Nephron (organoid): ENCODE measurements around the gene NUPR1.

ENCODE experiments used
- H3K27ac Mint-ChIP-seq, 3 experiments: 2 replicates each; pipeline ENCODE4 v1.8.0; 2020; ENCODE audit warnings: mixed read lengths in 3 of 3, mild to moderate bottlenecking in 2 of 3, moderate library complexity in 1 of 3
- H3K27me3 Mint-ChIP-seq: 2 replicates; pipeline ENCODE4 v1.8.0; 2021; ENCODE audit warnings: low read depth, mild to moderate bottlenecking, moderate library complexity, mixed read lengths
- H3K36me3 Mint-ChIP-seq: 2 replicates; pipeline ENCODE4 v1.8.0; 2020; ENCODE audit warnings: low read depth, mixed read lengths
- H3K4me1 Mint-ChIP-seq: 2 replicates; pipeline ENCODE4 v1.8.0; 2020; ENCODE audit warnings: mixed read lengths
- H3K4me3 Mint-ChIP-seq, 3 experiments: 2 replicates each; pipeline ENCODE4 v1.8.0; 2020; ENCODE audit warnings: mild to moderate bottlenecking in 3 of 3, mixed read lengths in 3 of 3, moderate library complexity in 2 of 3
- H3K9me3 Mint-ChIP-seq: 2 replicates; pipeline ENCODE4 v1.8.0; 2020; ENCODE audit warnings: mixed read lengths
- TF ChIP-seq, protein P1 (sequence below), 3 experiments: fragments of 200-600 bp; sonication (generic); IDR thresholded peaks; one replicate each; pipeline ENCODE4 v1.5.0; 2021; ENCODE audit warnings: antibody characterized with exemption in 3 of 3; ENCODE audit not compliant: unreplicated experiment in 3 of 3

Gene NUPR1, protein sequence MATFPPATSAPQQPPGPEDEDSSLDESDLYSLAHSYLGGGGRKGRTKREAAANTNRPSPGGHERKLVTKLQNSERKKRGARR

GRCh38 chr16:28538733-28539596 is at the start of gene NUPR1:
TSS of gene NUPR1 (minus strand) at chr16:28538974. CDS start at chr16:28538907, 67 bp downstream.
- peaks cover 27% of the 10 kb centered on the region for H3K4me1 Mint-ChIP-seq
- peak within 1 kb of the TSS; percentile 72 to 91 (median 90) for H3K4me3 Mint-ChIP-seq
- peak within 1 kb of the TSS; percentile 89 to 99 (median 99) for H3K27ac Mint-ChIP-seq
- H3K9me3 Mint-ChIP-seq: peaks cover 2% of the 10 kb centered on the region
- TF ChIP-seq, protein P1, sequence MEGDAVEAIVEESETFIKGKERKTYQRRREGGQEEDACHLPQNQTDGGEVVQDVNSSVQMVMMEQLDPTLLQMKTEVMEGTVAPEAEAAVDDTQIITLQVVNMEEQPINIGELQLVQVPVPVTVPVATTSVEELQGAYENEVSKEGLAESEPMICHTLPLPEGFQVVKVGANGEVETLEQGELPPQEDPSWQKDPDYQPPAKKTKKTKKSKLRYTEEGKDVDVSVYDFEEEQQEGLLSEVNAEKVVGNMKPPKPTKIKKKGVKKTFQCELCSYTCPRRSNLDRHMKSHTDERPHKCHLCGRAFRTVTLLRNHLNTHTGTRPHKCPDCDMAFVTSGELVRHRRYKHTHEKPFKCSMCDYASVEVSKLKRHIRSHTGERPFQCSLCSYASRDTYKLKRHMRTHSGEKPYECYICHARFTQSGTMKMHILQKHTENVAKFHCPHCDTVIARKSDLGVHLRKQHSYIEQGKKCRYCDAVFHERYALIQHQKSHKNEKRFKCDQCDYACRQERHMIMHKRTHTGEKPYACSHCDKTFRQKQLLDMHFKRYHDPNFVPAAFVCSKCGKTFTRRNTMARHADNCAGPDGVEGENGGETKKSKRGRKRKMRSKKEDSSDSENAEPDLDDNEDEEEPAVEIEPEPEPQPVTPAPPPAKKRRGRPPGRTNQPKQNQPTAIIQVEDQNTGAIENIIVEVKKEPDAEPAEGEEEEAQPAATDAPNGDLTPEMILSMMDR (IDR thresholded peaks at IDR 0.05; ENCODE audit: unreplicated experiment in 3 of 3): no peak
- peaks cover 5% of the 10 kb centered on the region for H3K27me3 Mint-ChIP-seq
- no peaks in the 10 kb centered on the region for H3K36me3 Mint-ChIP-seq

GRCh38 chr16:28587386-28587785 is 48.6 kb upstream of the NUPR1 start:
- no peaks in the 10 kb centered on the region for H3K4me1 Mint-ChIP-seq
- TF ChIP-seq, protein P1 (IDR thresholded peaks at IDR 0.05; ENCODE audit: unreplicated experiment in 3 of 3): no peak

DNA sequence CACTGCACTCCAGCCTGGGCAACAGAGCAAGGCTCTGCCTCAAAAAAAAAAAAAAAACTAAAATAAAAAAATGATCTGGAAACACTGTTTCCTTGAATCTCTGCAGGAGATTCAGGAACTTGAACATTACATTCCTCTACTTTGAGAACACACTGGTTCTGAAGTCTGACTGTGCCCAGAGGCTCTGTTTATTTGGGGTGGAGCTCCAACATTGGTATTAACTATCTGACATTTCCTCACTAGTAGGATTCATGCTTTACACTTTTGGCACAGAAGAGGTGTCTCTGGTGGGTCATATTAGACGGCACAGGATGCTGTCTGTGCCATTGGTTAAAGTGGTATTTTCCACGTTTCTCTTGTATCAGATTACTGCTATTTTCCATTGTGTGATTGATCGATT is 47.7 kb upstream of the NUPR1 start:
- no peak overlapping the region for H3K4me3 Mint-ChIP-seq
- no peaks in the 10 kb centered on the region for H3K4me1 Mint-ChIP-seq
- no peaks in the 10 kb centered on the region for H3K9me3 Mint-ChIP-seq
- TF ChIP-seq, protein P1 (IDR thresholded peaks at IDR 0.05; ENCODE audit: unreplicated experiment in 3 of 3): no peak
- H3K27me3 Mint-ChIP-seq: peaks cover 3% of the 10 kb centered on the region
- peaks cover 52% of the 10 kb centered on the region for H3K36me3 Mint-ChIP-seq
- no peak overlapping the region for H3K27ac Mint-ChIP-seq

More at GRCh38 chr16:28587386-28587785, 48.6 kb upstream of the NUPR1 start:
- Mint-ChIP-seq H3K27me3 (peaks cover 3% of the 10 kb centered on the region), H3K4me3 (no peak overlapping the region), H3K9me3 (no peaks in the 10 kb centered on the region), H3K36me3 (peaks cover 52% of the 10 kb centered on the region), H3K27ac (no peak overlapping the region)

- TF ChIP-seq, protein P1 (IDR thresholded peaks at IDR 0.05; ENCODE audit: unreplicated experiment in 3 of 3): no peak
- Mint-ChIP-seq H3K9me3 (no peaks in the 10 kb centered on the region), H3K36me3 (peaks cover 55% of the 10 kb centered on the region), H3K27me3 (peaks cover 3% of the 10 kb centered on the region), H3K4me3 (no peak overlapping the region), H3K27ac (no peak overlapping the region), H3K4me1 (no peaks in the 10 kb centered on the region)
Observed at GRCh38 chr16:28585674-28586073, 46.9 kb upstream of the NUPR1 start.

DNA sequence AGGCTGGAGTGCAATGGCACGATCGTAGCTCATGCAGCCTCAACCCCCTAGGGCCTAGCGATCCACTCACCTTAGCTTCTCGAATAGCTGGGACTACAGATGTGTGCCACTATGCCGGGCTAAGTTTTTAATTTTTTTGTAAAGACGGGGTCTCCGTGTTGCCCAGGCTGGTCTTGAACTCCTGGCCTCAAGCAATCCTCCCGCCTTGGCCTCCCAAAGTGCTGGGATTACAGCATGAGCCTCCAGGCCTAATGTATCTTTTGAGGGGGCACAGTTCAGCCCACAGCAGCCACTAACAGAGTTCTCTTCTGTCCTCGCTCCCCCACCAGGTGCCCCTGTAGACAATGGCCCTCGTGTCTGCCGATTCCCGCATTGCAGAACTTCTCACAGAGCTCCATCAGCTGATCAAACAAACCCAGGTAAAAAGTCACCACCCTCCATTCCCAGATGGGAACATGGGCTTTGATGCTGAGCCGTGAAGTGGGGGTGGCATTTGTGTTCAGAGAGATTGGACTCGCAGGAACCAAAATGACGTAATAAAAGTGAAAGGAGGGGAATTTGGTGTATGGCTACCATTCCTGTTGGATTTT is 42.0 kb upstream of the NUPR1 start:
- H3K4me3 Mint-ChIP-seq: no peak overlapping the region

More for the DNA sequence above, 42.0 kb upstream of the NUPR1 start:
- no peaks in the 10 kb centered on the region for H3K9me3 Mint-ChIP-seq
- no peak overlapping the region for H3K27ac Mint-ChIP-seq
- TF ChIP-seq, protein P1 (IDR thresholded peaks at IDR 0.05; ENCODE audit: unreplicated experiment in 3 of 3): no peak
- H3K27me3 Mint-ChIP-seq: no peaks in the 10 kb centered on the region
- H3K36me3 Mint-ChIP-seq: peaks cover 47% of the 10 kb centered on the region
- no peaks in the 10 kb centered on the region for H3K4me1 Mint-ChIP-seq
